ENCODE data around the gene CARF.

Gene CARF

GRCh38 chr2:202911512-202912341 lies at the start of gene CARF, which contains the start of gene WDR12:
CARF (plus strand) TSS chr2:202912275; CDS start chr2:202941903, 29,628 bp downstream.
WDR12 (minus strand) TSS chr2:202911673; CDS start chr2:202911476, 197 bp downstream.
- DNase-seq (ENCODE audit: low read depth in 2 of 2) = peak; percentile 94 to 97
- TF ChIP-seq CTCF (IDR thresholded peaks at IDR 0.05; ENCODE audit: low read depth, low read length) = no peak
- H3K4me3 ChIP-seq (replicated peaks in 1 of 2; ENCODE audit: low read depth in 2 of 2, low read length in 2 of 2) = peak within 1 kb of the TSS; percentile 83 to 98

GRCh38 chr2:202870431-202871299 lies 41.4 kb upstream of the CARF start:
- DNase-seq (ENCODE audit: low read depth in 2 of 2) = peak; percentile 61 to 62
- TF ChIP-seq CTCF (IDR thresholded peaks at IDR 0.05; ENCODE audit: low read depth, low read length) = peak; percentile 54
- peak overlapping the region; percentile 71 to 72 for H3K4me3 ChIP-seq (replicated peaks in 1 of 2; ENCODE audit: low read depth in 2 of 2, low read length in 2 of 2)

- DNase-seq (ENCODE audit: low read depth in 2 of 2) = peak; percentile 62 to 69
- no peak for TF ChIP-seq CTCF (IDR thresholded peaks at IDR 0.05; ENCODE audit: low read depth, low read length)
- peak within 1 kb of the TSS; percentile 71 to 72 for H3K4me3 ChIP-seq (replicated peaks in 1 of 2; ENCODE audit: low read depth in 2 of 2, low read length in 2 of 2)
Measured at GRCh38 chr2:202871300-202872141, 40.6 kb upstream of the CARF start, which contains the start of gene ICA1L. ICA1L (minus strand) TSS chr2:202871766; CDS start chr2:202829009, 42,757 bp downstream.

- no peak for DNase-seq (ENCODE audit: low read depth in 2 of 2)
- no peak for TF ChIP-seq CTCF (IDR thresholded peaks at IDR 0.05; ENCODE audit: low read depth, low read length)
- no peak overlapping the region for H3K4me3 ChIP-seq (replicated peaks in 1 of 2; ENCODE audit: low read depth in 2 of 2, low read length in 2 of 2)
Measured at GRCh38 chr2:202877699-202878098, 34.4 kb upstream of the CARF start.

- H3K4me3 ChIP-seq (replicated peaks in 1 of 2; ENCODE audit: low read depth in 2 of 2, low read length in 2 of 2) = no peak overlapping the region
- no peak for DNase-seq (ENCODE audit: low read depth in 2 of 2)
- no peak for TF ChIP-seq CTCF (IDR thresholded peaks at IDR 0.05; ENCODE audit: low read depth, low read length)
Measured at GRCh38 chr2:202881570-202881969, 30.5 kb upstream of the CARF start.
